ENCODE measurements around the gene PTPRD. TPM values are rescaled to one million over a fixed set of nuclear protein-coding genes. Genes with fewer than 3 reads are reported as not detected.

The PTPRD gene
- total RNA-seq, 1 experiment from 2014 or later, result 69.6 TPM

- Mint-ChIP-seq H3K4me3 (no peak overlapping the region), H3K36me3 (no peaks in the 10 kb centered on the region), H3K4me1 (peaks cover 20% of the 10 kb centered on the region), H3K27ac (no peak overlapping the region), H3K27me3 (ENCODE audit: low read depth) (no peaks in the 10 kb centered on the region), H3K9me3 (no peaks in the 10 kb centered on the region)
- no peak for ATAC-seq
- DNase-seq (ENCODE audit: low spot score), result no peak
- ChIA-PET POLR2A (no interaction called here), CTCF (no interaction called here)
- TF ChIP-seq EMX1 (CRISPR knock-in tag; IDR thresholded peaks at IDR 0.05) (no peak), NFATC4 (CRISPR knock-in tag; IDR thresholded peaks at IDR 0.05) (no peak), NFYB (CRISPR knock-in tag; conservative IDR thresholded peaks at IDR 0.05; ENCODE audit: low read depth) (no peak), PRDM15 (CRISPR knock-in tag; IDR thresholded peaks at IDR 0.05) (no peak), KAT7 (CRISPR knock-in tag; IDR thresholded peaks at IDR 0.05; ENCODE audit: borderline replicate concordance) (no peak), AR (CRISPR knock-in tag; IDR thresholded peaks at IDR 0.05) (no peak), USF2 (CRISPR knock-in tag; IDR thresholded peaks at IDR 0.05) (no peak), MLX (CRISPR knock-in tag; IDR thresholded peaks at IDR 0.05) (no peak), MXD4 (CRISPR knock-in tag; IDR thresholded peaks at IDR 0.05; ENCODE audit: borderline replicate concordance) (no peak), TEAD4 (CRISPR knock-in tag; IDR thresholded peaks at IDR 0.05) (no peak), ZNF416 (CRISPR knock-in tag; IDR thresholded peaks at IDR 0.05) (no peak)
These were observed 1734.9 kb downstream of the PTPRD start for GRCh38 chr9:8877753-8878494.

GRCh38 chr9:8876303-8876702 is 1736.5 kb downstream of the PTPRD start:
- ATAC-seq (peak; percentile 80), DNase-seq (ENCODE audit: low spot score) (no peak)
- TF ChIP-seq PREB (CRISPR knock-in tag; IDR thresholded peaks at IDR 0.05; ENCODE audit: borderline replicate concordance) (no peak), USF1 (CRISPR knock-in tag; IDR thresholded peaks at IDR 0.05) (no peak)
- Mint-ChIP-seq H3K36me3 (no peaks in the 10 kb centered on the region), H3K4me1 (peaks cover 14% of the 10 kb centered on the region), H3K4me3 (no peak overlapping the region), H3K27ac (peak overlapping the region; percentile 85), H3K9me3 (no peaks in the 10 kb centered on the region), H3K27me3 (ENCODE audit: low read depth) (no peaks in the 10 kb centered on the region)
- ChIA-PET POLR2A (no interaction called here), CTCF (interaction anchor here (1.3 kb wide), 1 partner anchor 19 kb away, joined by 5 read pairs; no protein-coding TSS in a partner anchor)
